Astrocyte (in vitro differentiated cells and primary cell): ENCODE results near the gene LHFPL2.

Source experiments
- CTCF ChIP-seq: IDR thresholded peaks from 2 replicates; pipeline ENCODE4 v1.5.1; 2011; ENCODE audit warnings: low read depth, mild to moderate bottlenecking, inconsistent platforms, low read length, moderate library complexity; ENCODE audit not compliant: insufficient read depth
- EZH2 ChIP-seq: IDR thresholded peaks from 2 replicates; pipeline ENCODE4 v1.6.1; 2012; ENCODE audit warnings: mild to moderate bottlenecking, low read length, inconsistent platforms; ENCODE audit not compliant: insufficient read depth

DNA sequence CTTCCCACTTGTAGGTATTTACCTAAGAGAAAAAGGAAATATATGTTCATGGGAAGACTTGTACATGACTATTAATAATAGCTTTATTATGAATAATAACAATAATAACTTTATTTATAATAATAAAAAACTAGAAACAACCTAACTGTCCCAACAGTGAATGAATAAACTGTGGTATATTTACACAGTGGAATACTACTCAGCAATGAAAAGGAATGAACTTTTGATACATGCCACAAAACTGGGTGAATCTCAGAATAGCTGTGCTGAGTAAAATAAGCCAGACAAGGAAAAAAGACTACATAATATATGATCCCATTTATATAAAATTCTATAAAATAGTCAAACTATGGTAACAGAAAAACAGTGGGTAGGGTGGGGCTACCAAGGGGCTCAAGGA is 199.5 kb downstream of the LHFPL2 start:
- TF ChIP-seq CTCF = no peak
- TF ChIP-seq EZH2 = no peak
